Right atrium auricular region (tissue), 2 donors: ENCODE results near the gene SH3TC1. TPM values are rescaled to one million over a fixed set of nuclear protein-coding genes. Genes with fewer than 3 reads are reported as not detected.

Experiments
- DNase-seq: peaks from one replicate; pipeline ENCODE4 v3.0.0-alpha.2; 2019; ENCODE audit warnings: low spot score
- H3K27ac ChIP-seq, 2 donors: fragments of 200-600 bp; sonication (generic); 1 replicate in 1 of 2; 2 replicates in 1 of 2; pipeline ENCODE4 v1.5.1; 2016 to 2019
- H3K27me3 ChIP-seq, 2 donors: fragments of 200-600 bp; sonication (generic); one replicate each; pipeline versions ENCODE4 v1.5.1 to v1.6.0; 2017 to 2019
- H3K36me3 ChIP-seq: fragments of 200-600 bp; sonication (generic); one replicate; pipeline ENCODE4 v1.5.1; 2016
- H3K4me1 ChIP-seq, 2 donors: fragments of 200-600 bp; sonication (generic); one replicate each; pipeline versions ENCODE4 v1.5.1 to v1.6.0; 2017 to 2019
- H3K4me3 ChIP-seq, 2 donors: fragments of 200-600 bp; sonication (generic); 1 replicate in 1 of 2; 2 replicates in 1 of 2; pipeline ENCODE4 v1.5.1; 2017 to 2019; ENCODE audit warnings: mild to moderate bottlenecking in 1 of 2, moderate library complexity in 1 of 2
- H3K9me3 ChIP-seq, 2 donors: fragments of 200-600 bp; sonication (generic); one replicate each; pipeline ENCODE4 v1.5.1; 2019
- CTCF ChIP-seq, 2 donors: fragments of 200-600 bp; sonication (generic); IDR thresholded peaks; one replicate each; pipeline ENCODE4 v1.5.1; 2019; ENCODE audit warnings: antibody characterized with exemption in 2 of 2
- total RNA-seq, 2 donors: library from RNA; depleted of rRNA; stranded (reverse); fragments of >200 nt; gene quantifications; one replicate each; pipeline ENCODE4 v1.1.0, GENCODE V29; 2016

Gene SH3TC1
- total RNA-seq, 2 donors from 2014 or later, result 8.9 to 13.9 TPM

GRCh38 chr4:8242782-8243560 is 43.9 kb downstream of the SH3TC1 start:
- Histone ChIP-seq H3K36me3 (no peaks in the 10 kb centered on the region), H3K9me3 (no peaks in the 10 kb centered on the region), H3K4me3 (no peak overlapping the region), H3K27me3 (no peaks in the 10 kb centered on the region), H3K27ac (peak overlapping the region; percentile 8 to 66), H3K4me1 (peaks cover 0 to 29% of the 10 kb centered on the region in 2 donors)
- no peak for TF ChIP-seq CTCF (IDR thresholded peaks at IDR 0.05)
- DNase-seq, result no peak

- DNase-seq, result no peak
- Histone ChIP-seq H3K4me1 (peaks cover 0 to 30% of the 10 kb centered on the region in 2 donors), H3K4me3 (no peak overlapping the region), H3K9me3 (no peaks in the 10 kb centered on the region), H3K36me3 (no peaks in the 10 kb centered on the region), H3K27me3 (no peaks in the 10 kb centered on the region), H3K27ac (no peak overlapping the region)
- no peak for TF ChIP-seq CTCF (IDR thresholded peaks at IDR 0.05)
Measured at GRCh38 chr4:8244001-8244757, 45.1 kb downstream of the SH3TC1 start.

- DNase-seq, result no peak
- no peak for TF ChIP-seq CTCF (IDR thresholded peaks at IDR 0.05)
- H3K9me3 ChIP-seq, result no peaks in the 10 kb centered on the region
- H3K27me3 ChIP-seq, result no peaks in the 10 kb centered on the region
- H3K4me3 ChIP-seq, result no peak overlapping the region
- no peak overlapping the region for H3K27ac ChIP-seq
- no peaks in the 10 kb centered on the region for H3K36me3 ChIP-seq
- H3K4me1 ChIP-seq, result peaks cover 0 to 30% of the 10 kb centered on the region in 2 donors
Measured at GRCh38 chr4:8244931-8245460, 45.9 kb downstream of the SH3TC1 start.

GRCh38 chr4:8245884-8246833 is 47.1 kb downstream of the SH3TC1 start:
- H3K4me1 ChIP-seq, result peaks cover 0 to 30% of the 10 kb centered on the region in 2 donors
- H3K9me3 ChIP-seq, result no peaks in the 10 kb centered on the region
- no peaks in the 10 kb centered on the region for H3K27me3 ChIP-seq
- no peak for TF ChIP-seq CTCF (IDR thresholded peaks at IDR 0.05)
- H3K4me3 ChIP-seq, result no peak overlapping the region
- H3K27ac ChIP-seq, result peak overlapping the region; percentile 49 to 59
- DNase-seq, result no peak
- H3K36me3 ChIP-seq, result no peaks in the 10 kb centered on the region
